Measurements from ENCODE around the gene MOCS3. TPM values are rescaled to one million over a fixed set of nuclear protein-coding genes. Genes with fewer than 3 reads are reported as not detected.

MOCS3 gene
- 3.2 TPM for total RNA-seq

- Histone ChIP-seq H3K4me3 (peak within 1 kb of the TSS; percentile 88 to 95), H3K27me3 (no peaks in the 10 kb centered on the region), H3K36me3 (peaks cover 0 to 8% of the 10 kb centered on the region in 2 donors), H3K9me3 (no peaks in the 10 kb centered on the region), H3K4me1 (peaks cover 54% of the 10 kb centered on the region), H3K27ac (peak within 1 kb of the TSS; percentile 90)
- intact Hi-C loops (cut with DNase I) = no loop called here
- DNase-seq (ENCODE audit: extremely low spot score in 2 of 2) = peak in 1 of 2 donors; percentile 89
- TF ChIP-seq POLR2AphosphoS5 (IDR thresholded peaks at IDR 0.05; ENCODE audit: insufficient read depth in 1 of 2, low read depth in 1 of 2) = peak; percentile 74 to 97
- TF ChIP-seq POLR2A (IDR thresholded peaks at IDR 0.05) = no peak
These were observed at the start of gene MOCS3 for GRCh38 chr20:50958615-50959542. MOCS3 (plus strand) TSS chr20:50958818; CDS start chr20:50958843, 25 bp downstream.

GRCh38 chr20:50909413-50909812 is 49.2 kb upstream of the MOCS3 start:
- Histone ChIP-seq H3K4me1 (peaks cover 77% of the 10 kb centered on the region), H3K9me3 (no peaks in the 10 kb centered on the region), H3K4me3 (no peak overlapping the region), H3K27me3 (no peaks in the 10 kb centered on the region), H3K36me3 (no peaks in the 10 kb centered on the region), H3K27ac (no peak overlapping the region)
- DNase-seq (ENCODE audit: extremely low spot score in 2 of 2) = no peak
- intact Hi-C loops (cut with DNase I) = no loop called here
- no peak for TF ChIP-seq CTCF (IDR thresholded peaks at IDR 0.05)

- no peaks in the 10 kb centered on the region for H3K9me3 ChIP-seq
- no peak for DNase-seq (ENCODE audit: extremely low spot score in 2 of 2)
- no peak overlapping the region for H3K4me3 ChIP-seq
- no peaks in the 10 kb centered on the region for H3K36me3 ChIP-seq
- peaks cover 79% of the 10 kb centered on the region for H3K4me1 ChIP-seq
- no peaks in the 10 kb centered on the region for H3K27me3 ChIP-seq
- intact Hi-C loops (cut with DNase I) = no loop called here
- TF ChIP-seq POLR2AphosphoS5 (IDR thresholded peaks at IDR 0.05; ENCODE audit: insufficient read depth in 1 of 2, low read depth in 1 of 2) (no peak), CTCF (IDR thresholded peaks at IDR 0.05) (no peak), POLR2A (IDR thresholded peaks at IDR 0.05) (no peak)
- peak overlapping the region; percentile 21 for H3K27ac ChIP-seq
These were observed 47.6 kb upstream of the MOCS3 start for GRCh38 chr20:50911030-50911429.

DNA sequence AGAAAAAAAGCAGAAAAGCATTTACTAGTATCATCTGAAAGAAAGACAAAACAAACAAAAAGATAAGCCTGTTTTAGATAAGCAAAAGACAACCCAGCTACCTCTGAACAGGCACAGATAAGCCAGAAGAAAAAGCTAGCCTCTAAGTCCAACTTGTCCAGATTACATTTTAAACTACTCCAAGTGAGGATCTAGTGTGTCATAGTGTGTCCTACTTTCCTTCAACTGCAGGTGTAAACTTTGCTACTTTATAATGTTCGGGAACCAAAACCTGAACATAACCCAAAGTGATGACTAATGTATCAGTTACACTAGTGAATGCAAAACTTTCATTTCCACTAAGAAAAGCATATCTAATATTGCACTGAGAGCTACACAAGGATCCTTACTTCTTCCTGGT is 46.9 kb upstream of the MOCS3 start:
- H3K36me3 ChIP-seq = no peaks in the 10 kb centered on the region
- H3K4me3 ChIP-seq = no peak overlapping the region
- H3K27ac ChIP-seq = no peak overlapping the region
- TF ChIP-seq POLR2A (IDR thresholded peaks at IDR 0.05) (no peak), CTCF (IDR thresholded peaks at IDR 0.05) (no peak), POLR2AphosphoS5 (IDR thresholded peaks at IDR 0.05; ENCODE audit: insufficient read depth in 1 of 2, low read depth in 1 of 2) (no peak)
- intact Hi-C loops (cut with DNase I) = no loop called here
- H3K4me1 ChIP-seq = peaks cover 79% of the 10 kb centered on the region
- H3K27me3 ChIP-seq = no peaks in the 10 kb centered on the region
- DNase-seq (ENCODE audit: extremely low spot score in 2 of 2) = no peak
- no peaks in the 10 kb centered on the region for H3K9me3 ChIP-seq

DNA sequence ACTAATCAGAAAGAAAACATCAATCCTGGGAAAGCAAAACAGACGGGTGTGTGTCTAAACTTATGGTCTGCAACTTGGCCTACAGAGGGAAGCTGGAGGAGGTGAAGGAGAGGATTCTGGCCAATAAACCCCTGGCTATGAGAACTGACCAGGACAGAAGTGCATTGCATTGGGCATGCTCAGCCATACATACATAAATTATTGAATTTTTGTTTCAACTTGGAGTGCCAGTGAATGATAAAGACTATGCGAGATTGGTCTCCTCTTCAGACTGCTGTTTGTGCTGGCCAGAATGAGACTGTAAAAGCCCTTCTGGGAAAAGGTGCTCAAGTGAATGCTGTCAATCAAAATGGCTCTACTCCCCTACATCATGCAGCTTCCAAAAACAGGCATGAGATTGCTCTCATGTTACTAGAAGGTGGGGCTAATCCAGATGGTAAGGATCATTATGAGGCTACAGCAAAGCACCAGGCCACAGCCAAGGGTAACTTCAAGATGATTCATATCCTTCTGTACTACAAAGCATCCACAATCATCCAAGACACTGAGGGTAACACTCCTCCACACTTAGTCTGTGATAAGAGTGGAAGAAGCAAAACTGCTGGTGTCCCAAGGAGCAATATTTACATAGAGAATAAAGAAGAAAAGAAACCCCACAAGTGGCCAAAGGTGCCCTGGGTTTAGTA is 44.8 kb upstream of the MOCS3 start:
- H3K27me3 ChIP-seq = no peaks in the 10 kb centered on the region
- H3K27ac ChIP-seq = no peak overlapping the region
- no peak overlapping the region for H3K4me3 ChIP-seq
- H3K4me1 ChIP-seq = peaks cover 94% of the 10 kb centered on the region
- H3K9me3 ChIP-seq = no peaks in the 10 kb centered on the region
- intact Hi-C loops (cut with DNase I) = no loop called here
- no peak for TF ChIP-seq POLR2A (IDR thresholded peaks at IDR 0.05)
- TF ChIP-seq CTCF (IDR thresholded peaks at IDR 0.05) = no peak
- no peak for TF ChIP-seq POLR2AphosphoS5 (IDR thresholded peaks at IDR 0.05; ENCODE audit: insufficient read depth in 1 of 2, low read depth in 1 of 2)
- H3K36me3 ChIP-seq = no peaks in the 10 kb centered on the region
- no peak for DNase-seq (ENCODE audit: extremely low spot score in 2 of 2)
